BE2C (cell line): ENCODE data around the gene CCR5.
"Not testable (repeated sequence)": the region's sequence is repeated elsewhere in the genome, so short reads cannot be mapped to it uniquely, and the experiment has no call there.

Source experiments
- DNase-seq: peaks from one replicate; pipeline ENCODE4 v3.0.0-alpha.2; 2020
- H3K27me3 ChIP-seq: fragments of 250-450 bp; sonication (Bioruptor Pico); 2 replicates; pipeline ENCODE4 v1.5.1; 2020; ENCODE audit warnings: mild to moderate bottlenecking
- H3K36me3 ChIP-seq: fragments of 250-450 bp; sonication (Bioruptor Pico); 2 replicates; pipeline ENCODE4 v1.5.1; 2020; ENCODE audit warnings: mild to moderate bottlenecking
- H3K4me1 ChIP-seq: fragments of 250-450 bp; sonication (Bioruptor Pico); 2 replicates; pipeline ENCODE4 v1.5.1; 2020
- H3K4me3 ChIP-seq: 2 replicates; pipeline ENCODE4 v1.5.1; 2011; ENCODE audit warnings: low read depth, low read length
- H3K9me3 ChIP-seq: fragments of 250-450 bp; sonication (Bioruptor Pico); 2 replicates; pipeline ENCODE4 v1.5.1; 2020
- CTCF ChIP-seq: IDR thresholded peaks from 2 replicates; pipeline ENCODE4 v1.5.1; 2012; ENCODE audit warnings: mild to moderate bottlenecking, low read depth, low read length

CCR5 gene

GRCh38 chr3:46389306-46389705 lies 18.6 kb downstream of the CCR5 start:
- H3K9me3 ChIP-seq, result no peaks in the 10 kb centered on the region
- no peak overlapping the region for H3K4me3 ChIP-seq
- H3K4me1 ChIP-seq, result no peaks in the 10 kb centered on the region
- no peaks in the 10 kb centered on the region for H3K27me3 ChIP-seq
- no peak for TF ChIP-seq CTCF
- no peak for DNase-seq
- H3K36me3 ChIP-seq, result no peaks in the 10 kb centered on the region

GRCh38 chr3:46391526-46391925 lies 20.8 kb downstream of the CCR5 start:
- H3K9me3 ChIP-seq, H3K4me3 ChIP-seq, H3K36me3 ChIP-seq, H3K27me3 ChIP-seq, DNase-seq, H3K4me1 ChIP-seq: not testable (repeated sequence)

GRCh38 chr3:46393011-46393410 lies 22.3 kb downstream of the CCR5 start:
- Histone ChIP-seq H3K9me3 (no peaks in the 10 kb centered on the region), H3K4me3 (no peak overlapping the region), H3K4me1 (no peaks in the 10 kb centered on the region), H3K36me3 (no peaks in the 10 kb centered on the region), H3K27me3 (no peaks in the 10 kb centered on the region)
- TF ChIP-seq CTCF, result no peak
- DNase-seq, result no peak

GRCh38 chr3:46393554-46394434 lies 23.0 kb downstream of the CCR5 start:
- Histone ChIP-seq H3K27me3 (no peaks in the 10 kb centered on the region), H3K36me3 (no peaks in the 10 kb centered on the region), H3K4me3 (no peak overlapping the region), H3K9me3 (no peaks in the 10 kb centered on the region), H3K4me1 (no peaks in the 10 kb centered on the region)
- no peak for TF ChIP-seq CTCF
- no peak for DNase-seq

GRCh38 chr3:46395210-46395661 lies 24.5 kb downstream of the CCR5 start:
- Histone ChIP-seq H3K36me3 (no peaks in the 10 kb centered on the region), H3K4me1 (no peaks in the 10 kb centered on the region), H3K4me3 (no peak overlapping the region), H3K9me3 (no peaks in the 10 kb centered on the region), H3K27me3 (no peaks in the 10 kb centered on the region)
- no peak for DNase-seq
- TF ChIP-seq CTCF, result no peak

GRCh38 chr3:46395766-46396530 lies 25.2 kb downstream of the CCR5 start:
- H3K36me3 ChIP-seq, result no peaks in the 10 kb centered on the region
- H3K4me1 ChIP-seq, result no peaks in the 10 kb centered on the region
- no peak overlapping the region for H3K4me3 ChIP-seq
- no peaks in the 10 kb centered on the region for H3K27me3 ChIP-seq
- H3K9me3 ChIP-seq, result no peaks in the 10 kb centered on the region
- DNase-seq, result no peak
- no peak for TF ChIP-seq CTCF
